Astrocyte (in vitro differentiated cells and primary cell): Measurements from ENCODE around the gene POLR3B. TPM values are rescaled to one million over a fixed set of nuclear protein-coding genes. Genes with fewer than 3 reads are reported as not detected.
A peak's percentile ranks its signal among the peaks of the same experiment; 100 is the strongest.

Experiments
- DNase-seq: peaks from one replicate; pipeline ENCODE4 v3.0.0-alpha.2; 2010; ENCODE audit warnings: low read depth
- FAIRE-seq: peaks from 2 replicates; lab custom pipeline; 2011; peaks lifted over from hg19 to GRCh38; lab: Jason Lieb, UNC
- H2AFZ ChIP-seq: 2 replicates; pipeline ENCODE4 v1.6.0; 2012; ENCODE audit warnings: low read depth, low read length, inconsistent platforms
- H3K27ac ChIP-seq: 2 replicates; pipeline ENCODE4 v1.5.1; 2011; ENCODE audit warnings: low read depth, low read length, inconsistent platforms
- H3K27me3 ChIP-seq: 2 replicates; pipeline ENCODE4 v1.6.0; 2011; ENCODE audit warnings: low read length, inconsistent platforms; ENCODE audit not compliant: insufficient read depth
- H3K36me3 ChIP-seq: 2 replicates; pipeline ENCODE4 v1.5.1; 2011; ENCODE audit warnings: low read length, inconsistent platforms; ENCODE audit not compliant: insufficient read depth
- H3K4me1 ChIP-seq: 2 replicates; pipeline ENCODE4 v1.5.1; 2011; ENCODE audit warnings: low read length, inconsistent platforms; ENCODE audit not compliant: insufficient read depth
- H3K4me2 ChIP-seq: 2 replicates; pipeline ENCODE4 v1.6.0; 2012; ENCODE audit warnings: low read length, inconsistent platforms
- H3K4me3 ChIP-seq: 2 replicates; pipeline ENCODE4 v1.5.1; 2011; ENCODE audit warnings: low read depth, mild to moderate bottlenecking, low read length, inconsistent platforms; ENCODE audit not compliant: insufficient read depth
- H3K79me2 ChIP-seq: 2 replicates; pipeline ENCODE4 v1.6.0; 2012; ENCODE audit warnings: mild to moderate bottlenecking, low read length, inconsistent platforms; ENCODE audit not compliant: insufficient read depth
- H3K9ac ChIP-seq: 2 replicates; pipeline ENCODE4 v1.6.0; 2012; ENCODE audit warnings: mild to moderate bottlenecking, low read length, inconsistent platforms
- H3K9me3 ChIP-seq: 2 replicates; pipeline ENCODE4 v1.5.1; 2012; ENCODE audit warnings: low read depth, mild to moderate bottlenecking, low read length, inconsistent platforms; ENCODE audit not compliant: insufficient read depth
- H4K20me1 ChIP-seq: 2 replicates; pipeline ENCODE4 v1.6.0; 2012; ENCODE audit warnings: low read length, inconsistent platforms; ENCODE audit not compliant: insufficient read depth
- H3K27ac Mint-ChIP-seq: one replicate; pipeline ENCODE4 v1.8.0; 2021; ENCODE audit warnings: mild to moderate bottlenecking, mixed read lengths; ENCODE audit not compliant: unreplicated experiment
- H3K27me3 Mint-ChIP-seq: one replicate; pipeline ENCODE4 v1.8.0; 2021; ENCODE audit warnings: low read depth, mixed read lengths; ENCODE audit not compliant: unreplicated experiment
- H3K36me3 Mint-ChIP-seq: one replicate; pipeline ENCODE4 v1.8.0; 2021; ENCODE audit warnings: low read depth, mixed read lengths; ENCODE audit not compliant: unreplicated experiment
- H3K4me1 Mint-ChIP-seq: one replicate; pipeline ENCODE4 v1.8.0; 2021; ENCODE audit warnings: low read depth, mixed read lengths; ENCODE audit not compliant: unreplicated experiment
- H3K4me3 Mint-ChIP-seq: one replicate; pipeline ENCODE4 v1.8.0; 2021; ENCODE audit warnings: mild to moderate bottlenecking, moderate library complexity, mixed read lengths; ENCODE audit not compliant: unreplicated experiment
- H3K9me3 Mint-ChIP-seq: one replicate; pipeline ENCODE4 v1.8.0; 2021; ENCODE audit warnings: mild to moderate bottlenecking, mixed read lengths; ENCODE audit not compliant: unreplicated experiment
- CTCF ChIP-seq: IDR thresholded peaks from 2 replicates; pipeline ENCODE4 v1.5.1; 2011; ENCODE audit warnings: low read depth, mild to moderate bottlenecking, inconsistent platforms, low read length, moderate library complexity; ENCODE audit not compliant: insufficient read depth
- EZH2 ChIP-seq: IDR thresholded peaks from 2 replicates; pipeline ENCODE4 v1.6.1; 2012; ENCODE audit warnings: mild to moderate bottlenecking, low read length, inconsistent platforms; ENCODE audit not compliant: insufficient read depth
- total RNA-seq: library from RNA; stranded (reverse); gene quantifications from 2 replicates; pipeline ENCODE4 v1.2.1, GENCODE V29; 2021

The POLR3B gene
- total RNA-seq, 1 donor from 2014 or later, result 10.9 TPM

- FAIRE-seq, result no peak
- H3K9me3 ChIP-seq, result no peaks in the 10 kb centered on the region
- no peaks in the 10 kb centered on the region for H3K27me3 ChIP-seq
- Mint-ChIP-seq H3K4me3 (no peak overlapping the region), H3K4me1 (peaks cover 1% of the 10 kb centered on the region), H3K9me3 (no peaks in the 10 kb centered on the region), H3K27me3 (no peaks in the 10 kb centered on the region), H3K27ac (no peak overlapping the region), H3K36me3 (peaks cover 11% of the 10 kb centered on the region)
- no peaks in the 10 kb centered on the region for H4K20me1 ChIP-seq
- no peak overlapping the region for H2AFZ ChIP-seq
- no peak overlapping the region for H3K4me2 ChIP-seq
- no peak overlapping the region for H3K27ac ChIP-seq
- H3K4me3 ChIP-seq, result no peak overlapping the region
- DNase-seq, result no peak
- H3K79me2 ChIP-seq, result peaks cover 44% of the 10 kb centered on the region
- peaks cover 9% of the 10 kb centered on the region for H3K36me3 ChIP-seq
- TF ChIP-seq CTCF (no peak), EZH2 (no peak)
- H3K9ac ChIP-seq, result no peak overlapping the region
- H3K4me1 ChIP-seq, result peaks cover under 1% of the 10 kb centered on the region
Measured at GRCh38 chr12:106364261-106364660, 6.7 kb downstream of the POLR3B start.

GRCh38 chr12:106369624-106370346 lies 12.2 kb downstream of the POLR3B start:
- H3K4me3 ChIP-seq, result peak overlapping the region; percentile 3
- peak overlapping the region; percentile 60 for H3K4me2 ChIP-seq
- H3K27me3 ChIP-seq, result no peaks in the 10 kb centered on the region
- Mint-ChIP-seq H3K4me1 (peaks cover 11% of the 10 kb centered on the region), H3K9me3 (no peaks in the 10 kb centered on the region), H3K36me3 (peaks cover 20% of the 10 kb centered on the region), H3K4me3 (no peak overlapping the region), H3K27me3 (no peaks in the 10 kb centered on the region), H3K27ac (peak overlapping the region; percentile 88)
- H3K4me1 ChIP-seq, result peaks cover 10% of the 10 kb centered on the region
- H3K9me3 ChIP-seq, result no peaks in the 10 kb centered on the region
- FAIRE-seq, result peak; percentile 87
- peak overlapping the region; percentile 47 for H3K9ac ChIP-seq
- H3K27ac ChIP-seq, result peak overlapping the region; percentile 56
- peaks cover 6% of the 10 kb centered on the region for H3K36me3 ChIP-seq
- DNase-seq, result peak; percentile 80
- no peaks in the 10 kb centered on the region for H4K20me1 ChIP-seq
- TF ChIP-seq CTCF (no peak), EZH2 (no peak)
- no peaks in the 10 kb centered on the region for H3K79me2 ChIP-seq
- H2AFZ ChIP-seq, result no peak overlapping the region

- no peak overlapping the region for H3K9ac ChIP-seq
- H3K79me2 ChIP-seq, result no peaks in the 10 kb centered on the region
- H3K27ac Mint-ChIP-seq, result no peak overlapping the region
- H3K36me3 ChIP-seq, result peaks cover 7% of the 10 kb centered on the region
- H3K27me3 Mint-ChIP-seq, result no peaks in the 10 kb centered on the region
- TF ChIP-seq EZH2 (no peak), CTCF (no peak)
- H4K20me1 ChIP-seq, result no peaks in the 10 kb centered on the region
- no peaks in the 10 kb centered on the region for H3K4me1 ChIP-seq
- H3K27ac ChIP-seq, result no peak overlapping the region
- H3K9me3 Mint-ChIP-seq, result peaks cover 22% of the 10 kb centered on the region
- no peak for DNase-seq
- H3K4me2 ChIP-seq, result no peak overlapping the region
- peaks cover 49% of the 10 kb centered on the region for H3K36me3 Mint-ChIP-seq
- no peak for FAIRE-seq
- H3K9me3 ChIP-seq, result no peaks in the 10 kb centered on the region
- no peak overlapping the region for H2AFZ ChIP-seq
- peaks cover 2% of the 10 kb centered on the region for H3K4me1 Mint-ChIP-seq
- no peak overlapping the region for H3K4me3 Mint-ChIP-seq
- no peaks in the 10 kb centered on the region for H3K27me3 ChIP-seq
- no peak overlapping the region for H3K4me3 ChIP-seq
Measured at GRCh38 chr12:106378788-106379187, 21.2 kb downstream of the POLR3B start.
